DND-41 (cell line): Measurements from ENCODE around the gene MAFB.

Experiments used
- ATAC-seq: fragments of 200-7000 bp; cut with Tn5 transposase; 3 replicates; pipeline ENCODE4 v1.9.1; 2021; ENCODE audit warnings: low read depth; ENCODE audit not compliant: insufficient read depth
- DNase-seq: peaks from one replicate; pipeline ENCODE4 v3.0.0-alpha.2; 2020
- H2AFZ ChIP-seq: 2 replicates; pipeline ENCODE4 v1.6.0; 2012; ENCODE audit warnings: low read depth, low read length
- H3K27ac ChIP-seq: 2 replicates; pipeline ENCODE4 v1.5.1; 2012; ENCODE audit warnings: low read length, inconsistent platforms
- H3K27me3 ChIP-seq: fragments of 200-600 bp; sonication (generic); 2 replicates; pipeline ENCODE4 v1.6.0; 2012; ENCODE audit warnings: low read length, mild to moderate bottlenecking, inconsistent platforms; ENCODE audit not compliant: insufficient read depth, poor library complexity
- H3K36me3 ChIP-seq: 2 replicates; pipeline ENCODE4 v1.5.1; 2012; ENCODE audit warnings: low read length, inconsistent platforms; ENCODE audit not compliant: insufficient read depth
- H3K4me1 ChIP-seq: 2 replicates; pipeline ENCODE4 v1.5.1; 2012; ENCODE audit warnings: mild to moderate bottlenecking, low read length; ENCODE audit not compliant: insufficient read depth
- H3K4me2 ChIP-seq: 2 replicates; pipeline ENCODE4 v1.6.0; 2012; ENCODE audit warnings: mild to moderate bottlenecking, moderate library complexity, low read length, inconsistent platforms; ENCODE audit not compliant: insufficient read depth
- H3K4me3 ChIP-seq, 2 experiments: fragments of 200-600 bp in 1 of 2; shearing (Covaris generic) in 1 of 2; 2 replicates each; pipeline ENCODE4 v1.5.1; 2012 to 2016; ENCODE audit warnings: inconsistent platforms in 2 of 2, low read length in 2 of 2, mild to moderate bottlenecking in 2 of 2, low read depth in 1 of 2, moderate library complexity in 1 of 2
- H3K79me2 ChIP-seq: 2 replicates; pipeline ENCODE4 v1.6.0; 2012; ENCODE audit warnings: low read length, inconsistent platforms; ENCODE audit not compliant: insufficient read depth
- H3K9ac ChIP-seq: 2 replicates; pipeline ENCODE4 v1.6.0; 2012; ENCODE audit warnings: low read depth, mild to moderate bottlenecking, inconsistent platforms, low read length, moderate library complexity
- H3K9me3 ChIP-seq: 2 replicates; pipeline ENCODE4 v1.5.1; 2012; ENCODE audit warnings: low read length, moderate library complexity, mild to moderate bottlenecking, inconsistent platforms; ENCODE audit not compliant: insufficient read depth, severe bottlenecking
- H4K20me1 ChIP-seq: 2 replicates; pipeline ENCODE4 v1.6.0; 2012; ENCODE audit warnings: low read length; ENCODE audit not compliant: insufficient read depth
- CTCF ChIP-seq: IDR thresholded peaks from 2 replicates; pipeline ENCODE4 v1.5.1; 2012; ENCODE audit warnings: borderline replicate concordance, low read length, moderate library complexity, mild to moderate bottlenecking; ENCODE audit not compliant: poor library complexity, severe bottlenecking; ENCODE audit errors: extremely low read depth
- EZH2 ChIP-seq: IDR thresholded peaks from 3 replicates; pipeline ENCODE4 v1.6.1; 2012; ENCODE audit warnings: borderline replicate concordance, low read depth, mild to moderate bottlenecking, moderate library complexity, low read length, inconsistent platforms; ENCODE audit not compliant: severe bottlenecking

The MAFB gene

GRCh38 chr20:40713508-40713907 lies 24.5 kb upstream of the MAFB start:
- Histone ChIP-seq H3K9me3 (no peaks in the 10 kb centered on the region), H3K27me3 (no peaks in the 10 kb centered on the region), H3K36me3 (no peaks in the 10 kb centered on the region), H3K4me2 (no peak overlapping the region), H3K27ac (no peak overlapping the region), H3K4me3 (no peak overlapping the region), H4K20me1 (no peaks in the 10 kb centered on the region), H3K4me1 (no peaks in the 10 kb centered on the region), H3K79me2 (no peaks in the 10 kb centered on the region), H2AFZ (no peak overlapping the region), H3K9ac (no peak overlapping the region)
- DNase-seq (no peak), ATAC-seq (no peak)
- TF ChIP-seq CTCF (no peak), EZH2 (no peak)

- ATAC-seq (no peak), DNase-seq (no peak)
- H3K4me2 ChIP-seq, result no peak overlapping the region
- no peaks in the 10 kb centered on the region for H3K4me1 ChIP-seq
- H3K9me3 ChIP-seq, result no peaks in the 10 kb centered on the region
- no peaks in the 10 kb centered on the region for H3K27me3 ChIP-seq
- no peak overlapping the region for H3K4me3 ChIP-seq
- TF ChIP-seq EZH2 (no peak), CTCF (no peak)
- H3K9ac ChIP-seq, result no peak overlapping the region
- no peaks in the 10 kb centered on the region for H3K79me2 ChIP-seq
- no peak overlapping the region for H2AFZ ChIP-seq
- H3K27ac ChIP-seq, result no peak overlapping the region
- H4K20me1 ChIP-seq, result no peaks in the 10 kb centered on the region
- H3K36me3 ChIP-seq, result no peaks in the 10 kb centered on the region
Observed at GRCh38 chr20:40711079-40711478, 22.0 kb upstream of the MAFB start.

- Histone ChIP-seq H3K36me3 (no peaks in the 10 kb centered on the region), H3K4me1 (no peaks in the 10 kb centered on the region), H4K20me1 (no peaks in the 10 kb centered on the region), H2AFZ (no peak overlapping the region), H3K4me2 (no peak overlapping the region), H3K9ac (no peak overlapping the region), H3K4me3 (no peak overlapping the region), H3K27ac (no peak overlapping the region), H3K27me3 (no peaks in the 10 kb centered on the region), H3K79me2 (no peaks in the 10 kb centered on the region), H3K9me3 (no peaks in the 10 kb centered on the region)
- ATAC-seq, result no peak
- no peak for TF ChIP-seq CTCF
- no peak for DNase-seq
Observed at GRCh38 chr20:40710603-40711002, 21.6 kb upstream of the MAFB start.

- no peaks in the 10 kb centered on the region for H3K79me2 ChIP-seq
- ATAC-seq (peak; percentile 89), DNase-seq (peak; percentile 53)
- no peaks in the 10 kb centered on the region for H3K27me3 ChIP-seq
- H3K9ac ChIP-seq, result no peak overlapping the region
- H3K36me3 ChIP-seq, result no peaks in the 10 kb centered on the region
- TF ChIP-seq EZH2 (no peak), CTCF (peak; percentile 50)
- no peak overlapping the region for H3K27ac ChIP-seq
- H3K4me1 ChIP-seq, result no peaks in the 10 kb centered on the region
- H3K4me2 ChIP-seq, result no peak overlapping the region
- no peaks in the 10 kb centered on the region for H4K20me1 ChIP-seq
- H3K4me3 ChIP-seq, result no peak overlapping the region
- H2AFZ ChIP-seq, result no peak overlapping the region
- H3K9me3 ChIP-seq, result no peaks in the 10 kb centered on the region
Observed at GRCh38 chr20:40706977-40707582, 18.0 kb upstream of the MAFB start.
